WTC11 (cell line): Measurements from ENCODE around the gene EXD3. TPM values are rescaled to one million over a fixed set of nuclear protein-coding genes. Genes with fewer than 3 reads are reported as not detected.
A peak's percentile ranks its signal among the peaks of the same experiment; 100 is the strongest.

ENCODE experiments used
- ATAC-seq: fragments of 200-7000 bp; cut with Tn5 transposase; 2 replicates; pipeline ENCODE4 v1.10.0; 2021; ENCODE audit warnings: mild to moderate bottlenecking, moderate library complexity
- CTCF ChIA-PET: fragments of 300-600 bp; sonication (Branson Sonifier 250); formaldehyde crosslinking; loops from one replicate; lab custom pipeline; 2021; ENCODE audit warnings: antibody characterized with exemption; lab: Charles Lee
- POLR2A ChIA-PET: fragments of 350-600 bp; sonication (Branson Sonifier 250); formaldehyde crosslinking; loops from one replicate; lab custom pipeline; 2021; ENCODE audit warnings: antibody characterized with exemption; lab: Charles Lee
- DNase-seq: peaks from one replicate; pipeline ENCODE4 v3.0.0; 2021; ENCODE audit warnings: low spot score
- H3K27ac Mint-ChIP-seq: 2 replicates; pipeline ENCODE4 v1.8.0; 2021; ENCODE audit warnings: mixed read lengths
- H3K27me3 Mint-ChIP-seq: 2 replicates; pipeline ENCODE4 v1.8.0; 2021; ENCODE audit warnings: low read depth, mild to moderate bottlenecking, moderate library complexity, mixed read lengths
- H3K36me3 Mint-ChIP-seq: 2 replicates; pipeline ENCODE4 v1.8.0; 2021; ENCODE audit warnings: mixed read lengths
- H3K4me1 Mint-ChIP-seq: 2 replicates; pipeline ENCODE4 v1.8.0; 2022; ENCODE audit warnings: mixed read lengths
- H3K4me3 Mint-ChIP-seq: 2 replicates; pipeline ENCODE4 v1.8.0; 2021; ENCODE audit warnings: mild to moderate bottlenecking, moderate library complexity, mixed read lengths
- H3K9me3 Mint-ChIP-seq: 2 replicates; pipeline ENCODE4 v1.8.0; 2021; ENCODE audit warnings: mixed read lengths
- CREM ChIP-seq: sonication (generic); formaldehyde crosslinking; IDR thresholded peaks from 2 replicates; pipeline ENCODE4 v1.8.1; 2022; ENCODE audit warnings: mild to moderate bottlenecking, missing genetic modification reagents, moderate library complexity
- E2F1 ChIP-seq: sonication (generic); formaldehyde crosslinking; IDR thresholded peaks from 2 replicates; pipeline ENCODE4 v1.8.0; 2022; ENCODE audit warnings: mild to moderate bottlenecking, missing genetic modification reagents
- E2F5 ChIP-seq: sonication (generic); formaldehyde crosslinking; IDR thresholded peaks from 2 replicates; pipeline ENCODE4 v1.8.1; 2022; ENCODE audit warnings: mild to moderate bottlenecking, moderate library complexity, missing genetic modification reagents
- EMX1 ChIP-seq: fragments of 250-450 bp; sonication (Bioruptor Pico); IDR thresholded peaks from 2 replicates; pipeline ENCODE4 v1.8.0; 2021; ENCODE audit warnings: mild to moderate bottlenecking
- ERG ChIP-seq: fragments of 250-450 bp; sonication (Bioruptor Pico); IDR thresholded peaks from 2 replicates; pipeline ENCODE4 v1.8.0; 2021; ENCODE audit warnings: mild to moderate bottlenecking
- ETV6 ChIP-seq: sonication (generic); formaldehyde crosslinking; IDR thresholded peaks from 2 replicates; pipeline ENCODE4 v1.8.1; 2022; ENCODE audit warnings: mild to moderate bottlenecking, missing genetic modification reagents
- FOXP1 ChIP-seq: sonication (generic); formaldehyde crosslinking; IDR thresholded peaks from 2 replicates; pipeline ENCODE4 v1.8.0; 2022; ENCODE audit warnings: missing genetic modification reagents, mild to moderate bottlenecking, moderate library complexity, borderline replicate concordance
- HMGXB4 ChIP-seq: sonication (generic); formaldehyde crosslinking; IDR thresholded peaks from 2 replicates; pipeline ENCODE4 v1.8.1; 2023; ENCODE audit warnings: mild to moderate bottlenecking, moderate library complexity, missing genetic modification reagents
- MAX ChIP-seq: sonication (generic); formaldehyde crosslinking; IDR thresholded peaks from 2 replicates; pipeline ENCODE4 v1.8.0; 2022; ENCODE audit warnings: mild to moderate bottlenecking, missing genetic modification reagents
- MXD4 ChIP-seq: fragments of 250-450 bp; sonication (Bioruptor Pico); IDR thresholded peaks from 2 replicates; pipeline ENCODE4 v1.8.0; 2021; ENCODE audit warnings: mild to moderate bottlenecking, moderate library complexity, borderline replicate concordance
- NR3C1 ChIP-seq: sonication (generic); formaldehyde crosslinking; conservative IDR thresholded peaks from 2 replicates; pipeline ENCODE4 v1.8.1; 2023; ENCODE audit warnings: low read depth, mild to moderate bottlenecking, missing genetic modification reagents
- RORB ChIP-seq: fragments of 250-450 bp; sonication (Bioruptor Pico); IDR thresholded peaks from 2 replicates; pipeline ENCODE4 v1.9.0; 2021; ENCODE audit warnings: mild to moderate bottlenecking
- total RNA-seq: library from RNA; stranded (reverse); gene quantifications from 3 replicates; pipeline ENCODE4 v1.2.3, GENCODE V29; 2021
- TF ChIP-seq, protein P1 (sequence below): sonication (generic); formaldehyde crosslinking; IDR thresholded peaks from 2 replicates; pipeline ENCODE4 v1.8.0; 2023; ENCODE audit warnings: mild to moderate bottlenecking, missing genetic modification reagents
- TF ChIP-seq, protein P2 (sequence below): sonication (generic); formaldehyde crosslinking; IDR thresholded peaks from 2 replicates; pipeline ENCODE4 v1.8.1; 2023; ENCODE audit warnings: mild to moderate bottlenecking, missing genetic modification reagents, moderate library complexity

The EXD3 gene
- total RNA-seq, 1 experiment from 2014 or later, result 21.2 TPM

- TF ChIP-seq RORB (CRISPR knock-in tag) (no peak), E2F5 (CRISPR knock-in tag) (peak; percentile 78; the same call in 1 of the 2 replicates), EMX1 (CRISPR knock-in tag) (no peak), E2F1 (CRISPR knock-in tag) (no peak), HMGXB4 (CRISPR knock-in tag) (peak; percentile 84; the same call in 1 of the 2 replicates), ETV6 (CRISPR knock-in tag) (peak; percentile 92; the same call in 1 of the 2 replicates)
Measured at GRCh38 chr9:137277329-137278041, 145.5 kb downstream of the EXD3 start, which contains the start of gene TOR4A (continued).

DNA sequence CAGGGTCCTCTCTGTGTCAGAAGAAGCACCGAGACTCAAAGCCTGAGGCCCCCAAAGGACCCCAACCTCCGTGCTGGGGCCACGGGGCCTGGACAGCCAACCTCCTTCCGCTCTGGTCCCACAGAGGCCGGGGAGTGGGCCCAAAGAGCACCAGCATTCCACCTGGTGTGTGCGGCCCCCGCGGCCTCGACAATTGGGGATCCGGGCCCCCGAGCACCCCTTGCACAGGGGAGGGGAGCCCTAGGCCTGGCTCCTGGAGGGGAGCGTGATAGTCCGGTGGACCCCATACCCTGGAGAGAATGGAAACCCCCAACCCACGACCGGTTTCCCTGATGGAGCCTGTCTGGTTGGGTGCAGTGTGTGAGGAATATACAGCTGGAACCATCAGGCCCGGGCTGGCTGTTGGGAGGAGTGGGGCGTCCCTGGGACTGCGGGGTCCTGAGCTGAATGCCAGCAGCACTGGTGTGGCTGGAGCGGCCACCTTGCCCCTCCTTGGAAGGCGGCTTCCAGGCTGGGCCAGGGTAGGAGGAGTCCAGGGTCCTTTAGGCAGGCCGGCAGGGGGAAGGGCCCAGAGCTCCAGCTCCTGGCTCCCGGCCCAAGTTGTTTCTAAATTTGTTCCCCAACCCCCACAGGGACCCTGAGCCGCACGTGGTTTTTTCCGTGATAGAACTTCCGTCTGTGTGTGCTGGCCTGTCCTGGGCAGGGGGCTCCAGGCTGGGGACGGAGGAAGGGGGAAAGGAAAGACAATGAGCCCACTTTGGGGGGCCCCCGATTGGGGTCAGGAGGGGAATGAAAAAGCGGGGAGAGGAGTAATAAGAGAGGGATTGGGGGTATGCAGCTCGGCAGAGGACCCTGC lies 146.3 kb downstream of the EXD3 start:
- no peaks in the 10 kb centered on the region for H3K36me3 Mint-ChIP-seq
- H3K27ac Mint-ChIP-seq, result peak overlapping the region; percentile 90
- ChIA-PET POLR2A (interaction anchor here (0.7 to 2.0 kb wide), 5 partner anchors 27 to 39 kb away, joined by 3 to 12 read pairs (median 4); partner anchors contain the start of gene TUBB4B), CTCF (interaction anchor here (0.6 to 2.7 kb wide), 22 partner anchors 10 to 258 kb away, joined by 3 to 30 read pairs (median 5); partner anchors contain the start of genes ENTPD8, EXD3, NELFB and NOXA1)
- no peaks in the 10 kb centered on the region for H3K9me3 Mint-ChIP-seq
- H3K4me3 Mint-ChIP-seq, result peak overlapping the region; percentile 59
- H3K4me1 Mint-ChIP-seq, result peaks cover 25% of the 10 kb centered on the region
- H3K27me3 Mint-ChIP-seq, result peaks cover under 1% of the 10 kb centered on the region; the same call in 1 of the 2 replicates
- peak; percentile 62 for DNase-seq
- peak; percentile 32 for ATAC-seq
- no peak for TF ChIP-seq MXD4 (CRISPR knock-in tag)
- peak; percentile 47 for TF ChIP-seq MAX (CRISPR knock-in tag)
- no peak; the same call in 1 of the 2 replicates for TF ChIP-seq FOXP1 (CRISPR knock-in tag)
- TF ChIP-seq, protein P1, sequence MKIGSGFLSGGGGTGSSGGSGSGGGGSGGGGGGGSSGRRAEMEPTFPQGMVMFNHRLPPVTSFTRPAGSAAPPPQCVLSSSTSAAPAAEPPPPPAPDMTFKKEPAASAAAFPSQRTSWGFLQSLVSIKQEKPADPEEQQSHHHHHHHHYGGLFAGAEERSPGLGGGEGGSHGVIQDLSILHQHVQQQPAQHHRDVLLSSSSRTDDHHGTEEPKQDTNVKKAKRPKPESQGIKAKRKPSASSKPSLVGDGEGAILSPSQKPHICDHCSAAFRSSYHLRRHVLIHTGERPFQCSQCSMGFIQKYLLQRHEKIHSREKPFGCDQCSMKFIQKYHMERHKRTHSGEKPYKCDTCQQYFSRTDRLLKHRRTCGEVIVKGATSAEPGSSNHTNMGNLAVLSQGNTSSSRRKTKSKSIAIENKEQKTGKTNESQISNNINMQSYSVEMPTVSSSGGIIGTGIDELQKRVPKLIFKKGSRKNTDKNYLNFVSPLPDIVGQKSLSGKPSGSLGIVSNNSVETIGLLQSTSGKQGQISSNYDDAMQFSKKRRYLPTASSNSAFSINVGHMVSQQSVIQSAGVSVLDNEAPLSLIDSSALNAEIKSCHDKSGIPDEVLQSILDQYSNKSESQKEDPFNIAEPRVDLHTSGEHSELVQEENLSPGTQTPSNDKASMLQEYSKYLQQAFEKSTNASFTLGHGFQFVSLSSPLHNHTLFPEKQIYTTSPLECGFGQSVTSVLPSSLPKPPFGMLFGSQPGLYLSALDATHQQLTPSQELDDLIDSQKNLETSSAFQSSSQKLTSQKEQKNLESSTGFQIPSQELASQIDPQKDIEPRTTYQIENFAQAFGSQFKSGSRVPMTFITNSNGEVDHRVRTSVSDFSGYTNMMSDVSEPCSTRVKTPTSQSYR (CRISPR knock-in tag), result no peak
- no peak for TF ChIP-seq NR3C1 (CRISPR knock-in tag)
- TF ChIP-seq, protein P2, sequence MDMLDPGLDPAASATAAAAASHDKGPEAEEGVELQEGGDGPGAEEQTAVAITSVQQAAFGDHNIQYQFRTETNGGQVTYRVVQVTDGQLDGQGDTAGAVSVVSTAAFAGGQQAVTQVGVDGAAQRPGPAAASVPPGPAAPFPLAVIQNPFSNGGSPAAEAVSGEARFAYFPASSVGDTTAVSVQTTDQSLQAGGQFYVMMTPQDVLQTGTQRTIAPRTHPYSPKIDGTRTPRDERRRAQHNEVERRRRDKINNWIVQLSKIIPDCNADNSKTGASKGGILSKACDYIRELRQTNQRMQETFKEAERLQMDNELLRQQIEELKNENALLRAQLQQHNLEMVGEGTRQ (CRISPR knock-in tag), result no peak
- no peak for TF ChIP-seq CREM
- TF ChIP-seq ERG, result no peak
